Measurements from ENCODE around the gene ZSWIM6.

- no peak for TF ChIP-seq EZH2phosphoT487 (IDR thresholded peaks at IDR 0.05; ENCODE audit: unreplicated experiment)
- no peak for TF ChIP-seq JUNB (IDR thresholded peaks at IDR 0.05; ENCODE audit: unreplicated experiment)
- TF ChIP-seq CTCF (conservative IDR thresholded peaks at IDR 0.05; ENCODE audit: low read depth in 2 of 2), result no peak
- TF ChIP-seq, protein P1, sequence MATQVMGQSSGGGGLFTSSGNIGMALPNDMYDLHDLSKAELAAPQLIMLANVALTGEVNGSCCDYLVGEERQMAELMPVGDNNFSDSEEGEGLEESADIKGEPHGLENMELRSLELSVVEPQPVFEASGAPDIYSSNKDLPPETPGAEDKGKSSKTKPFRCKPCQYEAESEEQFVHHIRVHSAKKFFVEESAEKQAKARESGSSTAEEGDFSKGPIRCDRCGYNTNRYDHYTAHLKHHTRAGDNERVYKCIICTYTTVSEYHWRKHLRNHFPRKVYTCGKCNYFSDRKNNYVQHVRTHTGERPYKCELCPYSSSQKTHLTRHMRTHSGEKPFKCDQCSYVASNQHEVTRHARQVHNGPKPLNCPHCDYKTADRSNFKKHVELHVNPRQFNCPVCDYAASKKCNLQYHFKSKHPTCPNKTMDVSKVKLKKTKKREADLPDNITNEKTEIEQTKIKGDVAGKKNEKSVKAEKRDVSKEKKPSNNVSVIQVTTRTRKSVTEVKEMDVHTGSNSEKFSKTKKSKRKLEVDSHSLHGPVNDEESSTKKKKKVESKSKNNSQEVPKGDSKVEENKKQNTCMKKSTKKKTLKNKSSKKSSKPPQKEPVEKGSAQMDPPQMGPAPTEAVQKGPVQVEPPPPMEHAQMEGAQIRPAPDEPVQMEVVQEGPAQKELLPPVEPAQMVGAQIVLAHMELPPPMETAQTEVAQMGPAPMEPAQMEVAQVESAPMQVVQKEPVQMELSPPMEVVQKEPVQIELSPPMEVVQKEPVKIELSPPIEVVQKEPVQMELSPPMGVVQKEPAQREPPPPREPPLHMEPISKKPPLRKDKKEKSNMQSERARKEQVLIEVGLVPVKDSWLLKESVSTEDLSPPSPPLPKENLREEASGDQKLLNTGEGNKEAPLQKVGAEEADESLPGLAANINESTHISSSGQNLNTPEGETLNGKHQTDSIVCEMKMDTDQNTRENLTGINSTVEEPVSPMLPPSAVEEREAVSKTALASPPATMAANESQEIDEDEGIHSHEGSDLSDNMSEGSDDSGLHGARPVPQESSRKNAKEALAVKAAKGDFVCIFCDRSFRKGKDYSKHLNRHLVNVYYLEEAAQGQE (IDR thresholded peaks at IDR 0.05; ENCODE audit: unreplicated experiment), result no peak
- no peak for TF ChIP-seq EZH2 (IDR thresholded peaks at IDR 0.05; ENCODE audit: low read depth, unreplicated experiment)
- TF ChIP-seq CREB1 (CRISPR knock-in tag; IDR thresholded peaks at IDR 0.05; ENCODE audit: low read depth), result no peak
- no peak for TF ChIP-seq POLR2AphosphoS5 (IDR thresholded peaks at IDR 0.05; ENCODE audit: low read depth)
- TF ChIP-seq NANOG (IDR thresholded peaks at IDR 0.05; ENCODE audit: borderline replicate concordance), result no peak
- no peak for TF ChIP-seq ETS1 (IDR thresholded peaks at IDR 0.05)
- TF ChIP-seq ZNF331 (CRISPR knock-in tag; IDR thresholded peaks at IDR 0.05; ENCODE audit: low read depth), result no peak
- TF ChIP-seq ZNF114 (CRISPR knock-in tag; IDR thresholded peaks at IDR 0.05), result no peak
- no peak for TF ChIP-seq STAT1 (IDR thresholded peaks at IDR 0.05; ENCODE audit: unreplicated experiment)
- TF ChIP-seq ZNF462 (CRISPR knock-in tag; IDR thresholded peaks at IDR 0.05), result no peak
Observed at GRCh38 chr5:61332358-61332749, 296 bp downstream of the ZSWIM6 start.

Data from GM23338 (cell line).